Ectodermal cell (in vitro differentiated cells): ENCODE measurements around the gene PRKAG3.

Source experiments
- H3K27ac ChIP-seq: 2 replicates; pipeline ENCODE4 v1.7.0; 2013; ENCODE audit warnings: mild to moderate bottlenecking, low read depth, low read length; ENCODE audit not compliant: insufficient read depth, poor library complexity, severe bottlenecking
- H3K27me3 ChIP-seq: 2 replicates; pipeline ENCODE4 v1.7.0; 2013; ENCODE audit warnings: mild to moderate bottlenecking, low read length; ENCODE audit not compliant: insufficient read depth, control insufficient read depth, poor library complexity, severe bottlenecking
- H3K36me3 ChIP-seq: one replicate; pipeline ENCODE4 v1.7.0; 2013; ENCODE audit warnings: low read length; ENCODE audit not compliant: control insufficient read depth, insufficient read depth
- H3K4me1 ChIP-seq: one replicate; pipeline ENCODE4 v1.7.0; 2013; ENCODE audit warnings: low read length; ENCODE audit not compliant: control insufficient read depth, insufficient read depth
- H3K4me3 ChIP-seq: 2 replicates; pipeline ENCODE4 v1.7.0; 2013; ENCODE audit warnings: low read depth, low read length, control low read depth; ENCODE audit not compliant: insufficient read depth
- H3K9me3 ChIP-seq: 2 replicates; pipeline ENCODE4 v1.7.0; 2013; ENCODE audit warnings: mild to moderate bottlenecking, low read length, moderate library complexity; ENCODE audit not compliant: control insufficient read depth
- WGBS, 2 experiments: methylation state at CpG; one replicate each; pipeline ENCODE4 v1.1.7; 2013; ENCODE audit warnings: missing lambda C conversion rate in 2 of 2; 5-methylcytosine and 5-hydroxymethylcytosine counted together

Gene PRKAG3

DNA sequence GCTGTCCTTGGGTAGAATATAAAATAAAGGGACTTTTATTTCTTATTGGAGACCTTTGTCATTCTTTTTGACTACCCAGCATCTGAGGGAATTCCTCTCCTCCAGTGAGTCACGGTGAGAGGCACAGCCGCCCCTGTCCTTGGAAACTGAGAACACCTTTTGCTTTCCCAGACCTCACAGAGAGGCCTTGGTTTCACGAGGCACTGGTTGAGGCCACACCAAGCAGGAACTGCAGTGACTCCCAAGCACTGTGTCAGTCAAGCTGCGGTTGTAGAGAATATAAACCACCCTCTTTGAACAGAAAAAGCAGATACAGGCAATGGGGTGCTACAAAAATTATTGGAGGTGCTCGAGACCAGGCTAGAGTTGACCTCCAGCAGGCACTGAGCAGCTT, 16.4 kb downstream of the PRKAG3 start:
- Histone ChIP-seq H3K27me3 (no peaks in the 10 kb centered on the region), H3K27ac (no peak overlapping the region), H3K9me3 (no peaks in the 10 kb centered on the region), H3K4me1 (no peaks in the 10 kb centered on the region), H3K4me3 (no peak overlapping the region), H3K36me3 (no peaks in the 10 kb centered on the region)
- 90 to 92% methylated on average over 5 of the region's 5 CpGs for WGBS, 2 experiments

DNA sequence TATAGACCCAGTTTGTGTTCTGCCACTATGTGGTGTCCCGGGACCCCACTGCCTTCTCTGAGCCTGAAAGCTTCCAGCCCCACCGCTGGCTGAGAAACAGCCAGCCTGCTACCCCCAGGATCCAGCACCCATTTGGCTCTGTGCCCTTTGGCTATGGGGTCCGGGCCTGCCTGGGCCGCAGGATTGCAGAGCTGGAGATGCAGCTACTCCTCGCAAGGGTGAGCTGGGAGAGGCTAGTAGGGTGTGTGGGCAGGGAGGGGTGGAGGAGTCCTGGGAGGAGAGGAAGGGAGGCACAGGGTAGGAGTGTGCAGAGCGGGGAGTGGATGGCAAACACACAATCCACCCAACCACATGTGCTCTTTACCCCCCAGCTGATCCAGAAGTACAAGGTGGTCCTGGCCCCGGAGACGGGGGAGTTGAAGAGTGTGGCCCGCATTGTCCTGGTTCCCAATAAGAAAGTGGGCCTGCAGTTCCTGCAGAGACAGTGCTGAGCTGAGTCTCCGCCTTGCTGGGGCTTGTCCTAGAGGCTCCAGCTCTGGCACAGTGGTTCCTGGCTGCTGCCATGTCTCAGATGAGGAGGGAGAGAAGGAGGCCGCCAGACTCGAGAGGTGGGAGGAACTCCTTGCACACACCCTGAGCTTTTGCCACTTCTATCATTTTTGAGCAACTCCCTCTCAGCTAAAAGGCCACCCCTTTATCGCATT, 16.9 kb downstream of the PRKAG3 start:
- Histone ChIP-seq H3K36me3 (no peaks in the 10 kb centered on the region), H3K27ac (no peak overlapping the region), H3K4me1 (no peaks in the 10 kb centered on the region), H3K9me3 (no peaks in the 10 kb centered on the region), H3K4me3 (no peak overlapping the region), H3K27me3 (no peaks in the 10 kb centered on the region)
- WGBS, 2 experiments = 93 to 94% methylated on average over 9 to 13 of the region's 13 CpGs

DNA sequence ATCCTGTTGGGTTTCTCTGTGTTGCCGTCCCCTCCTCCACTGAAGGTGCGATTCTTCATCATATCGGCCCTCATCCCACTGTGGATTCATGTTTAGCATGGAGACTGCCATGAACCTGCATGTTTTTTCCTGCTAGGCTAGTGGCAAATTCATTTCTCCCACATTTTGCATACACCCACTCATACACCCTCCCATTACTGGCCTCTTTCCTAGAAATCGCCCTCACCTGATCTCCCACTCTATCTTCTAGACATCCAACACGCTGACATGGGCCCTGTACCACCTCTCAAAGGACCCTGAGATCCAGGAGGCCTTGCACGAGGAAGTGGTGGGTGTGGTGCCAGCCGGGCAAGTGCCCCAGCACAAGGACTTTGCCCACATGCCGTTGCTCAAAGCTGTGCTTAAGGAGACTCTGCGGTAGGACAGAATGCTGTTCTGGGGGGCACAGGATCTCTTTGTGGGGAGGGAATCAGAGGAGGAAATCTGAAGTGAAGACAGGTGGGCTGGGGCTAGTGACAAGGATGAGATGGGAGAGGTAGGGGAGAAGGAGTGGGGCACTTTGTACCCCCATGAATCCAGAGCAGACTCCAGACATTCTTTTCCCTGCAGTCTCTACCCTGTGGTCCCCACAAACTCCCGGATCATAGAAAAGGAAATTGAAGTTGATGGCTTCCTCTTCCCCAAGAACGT, 17.7 kb downstream of the PRKAG3 start:
- no peaks in the 10 kb centered on the region for H3K9me3 ChIP-seq
- H3K36me3 ChIP-seq = no peaks in the 10 kb centered on the region
- H3K4me3 ChIP-seq = no peak overlapping the region
- WGBS, 2 experiments = 92% methylated on average over 11 of the region's 11 CpGs
- H3K4me1 ChIP-seq = no peaks in the 10 kb centered on the region
- H3K27ac ChIP-seq = no peak overlapping the region
- H3K27me3 ChIP-seq = no peaks in the 10 kb centered on the region

DNA sequence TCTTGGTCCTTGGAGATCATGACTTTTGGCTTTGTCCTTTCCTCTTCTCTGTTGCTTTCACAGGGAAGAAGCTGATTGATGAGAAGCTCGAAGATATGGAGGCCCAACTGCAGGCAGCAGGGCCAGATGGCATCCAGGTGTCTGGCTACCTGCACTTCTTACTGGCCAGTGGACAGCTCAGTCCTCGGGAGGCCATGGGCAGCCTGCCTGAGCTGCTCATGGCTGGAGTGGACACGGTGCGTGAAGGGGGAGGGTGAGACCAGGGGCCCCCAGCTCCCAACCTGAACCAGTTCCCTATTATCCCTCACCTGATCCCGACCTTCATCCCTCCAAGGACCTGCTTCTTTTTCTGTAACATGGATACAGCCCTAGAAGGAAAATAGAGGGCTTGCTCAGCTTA, 18.7 kb downstream of the PRKAG3 start:
- no peak overlapping the region for H3K27ac ChIP-seq

DNA sequence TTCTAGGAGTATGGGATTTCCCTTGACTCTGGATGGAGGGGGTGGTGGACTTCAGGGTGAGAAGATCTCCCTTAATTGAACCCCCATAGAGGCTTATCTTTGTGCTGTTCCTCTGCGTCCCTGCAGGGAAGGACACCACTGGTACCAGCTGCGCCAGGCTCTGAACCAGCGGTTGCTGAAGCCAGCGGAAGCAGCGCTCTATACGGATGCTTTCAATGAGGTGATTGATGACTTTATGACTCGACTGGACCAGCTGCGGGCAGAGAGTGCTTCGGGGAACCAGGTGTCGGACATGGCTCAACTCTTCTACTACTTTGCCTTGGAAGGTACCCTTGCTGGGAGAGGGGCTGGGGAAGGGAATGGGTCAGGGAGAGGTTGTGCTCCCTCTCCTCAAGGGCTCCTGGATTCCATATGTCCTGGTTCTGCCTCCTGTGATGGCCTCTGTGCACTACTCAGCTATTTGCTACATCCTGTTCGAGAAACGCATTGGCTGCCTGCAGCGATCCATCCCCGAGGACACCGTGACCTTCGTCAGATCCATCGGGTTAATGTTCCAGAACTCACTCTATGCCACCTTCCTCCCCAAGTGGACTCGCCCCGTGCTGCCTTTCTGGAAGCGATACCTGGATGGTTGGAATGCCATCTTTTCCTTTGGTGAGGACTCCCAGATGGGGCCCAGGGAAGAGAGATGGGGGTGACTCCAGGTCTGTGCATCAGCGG, 19.3 kb downstream of the PRKAG3 start:
- no peaks in the 10 kb centered on the region for H3K4me1 ChIP-seq
- WGBS, 2 experiments = 95 to 96% methylated on average over 21 of the region's 21 CpGs
- no peak overlapping the region for H3K4me3 ChIP-seq
- H3K27ac ChIP-seq = no peak overlapping the region
- no peaks in the 10 kb centered on the region for H3K27me3 ChIP-seq
- H3K9me3 ChIP-seq = no peaks in the 10 kb centered on the region
- H3K36me3 ChIP-seq = no peaks in the 10 kb centered on the region

More for the DNA sequence above, 18.7 kb downstream of the PRKAG3 start:
- Histone ChIP-seq H3K9me3 (no peaks in the 10 kb centered on the region), H3K4me3 (no peak overlapping the region), H3K36me3 (no peaks in the 10 kb centered on the region), H3K4me1 (no peaks in the 10 kb centered on the region), H3K27me3 (no peaks in the 10 kb centered on the region)
- 90 to 92% methylated on average over 5 of the region's 5 CpGs for WGBS, 2 experiments

DNA sequence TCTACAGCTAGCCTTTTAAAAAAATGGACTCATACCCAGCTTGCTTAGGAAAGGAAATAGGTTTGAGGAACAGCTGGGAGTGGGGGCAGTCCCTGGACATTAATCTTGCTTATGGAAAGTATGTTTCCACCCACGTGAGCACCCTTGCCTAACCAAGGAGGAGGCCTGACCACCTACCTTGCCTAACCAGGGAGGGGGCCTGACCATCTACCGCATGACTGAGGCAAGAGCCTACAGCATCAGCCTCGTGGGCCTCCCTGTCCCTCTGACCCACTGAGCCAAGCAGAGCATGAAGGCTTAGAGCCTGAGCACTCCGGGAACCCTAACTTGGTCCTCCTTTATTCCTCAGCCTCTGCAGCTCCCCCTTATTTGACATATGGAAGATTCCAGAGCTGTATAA, 20.2 kb downstream of the PRKAG3 start:
- no peak overlapping the region for H3K4me3 ChIP-seq
- H3K27me3 ChIP-seq = no peaks in the 10 kb centered on the region
- H3K36me3 ChIP-seq = no peaks in the 10 kb centered on the region
- no peaks in the 10 kb centered on the region for H3K9me3 ChIP-seq
- H3K27ac ChIP-seq = no peak overlapping the region
- 86 to 87% methylated on average over 4 of the region's 4 CpGs for WGBS, 2 experiments
- H3K4me1 ChIP-seq = peaks cover 2% of the 10 kb centered on the region

DNA sequence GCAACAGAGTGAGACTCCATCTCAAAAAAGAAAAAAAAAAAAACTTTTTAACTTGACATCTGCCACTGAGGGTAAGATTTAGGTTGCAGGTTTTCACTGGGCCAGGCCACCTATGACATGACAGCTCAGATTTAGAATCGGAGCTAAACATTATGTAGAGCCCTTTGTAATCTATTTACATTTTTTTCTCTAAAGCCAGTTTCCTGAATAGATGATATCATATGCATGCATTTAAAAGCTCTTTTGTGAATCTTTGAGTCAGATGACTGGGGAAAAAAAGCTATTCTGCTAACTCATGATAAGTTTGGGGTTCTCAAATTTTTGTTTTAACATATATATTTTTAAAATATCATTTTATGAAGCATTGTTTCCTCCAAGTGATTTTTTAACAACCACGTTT, 21.3 kb downstream of the PRKAG3 start:
- H3K4me3 ChIP-seq = no peak overlapping the region
- H3K4me1 ChIP-seq = peaks cover 9% of the 10 kb centered on the region
- no peaks in the 10 kb centered on the region for H3K36me3 ChIP-seq
- no peaks in the 10 kb centered on the region for H3K9me3 ChIP-seq
- no peak overlapping the region for H3K27ac ChIP-seq
- 93 to 100% methylated on average over 1 to 2 of the region's 2 CpGs for WGBS, 2 experiments
- H3K27me3 ChIP-seq = no peaks in the 10 kb centered on the region

DNA sequence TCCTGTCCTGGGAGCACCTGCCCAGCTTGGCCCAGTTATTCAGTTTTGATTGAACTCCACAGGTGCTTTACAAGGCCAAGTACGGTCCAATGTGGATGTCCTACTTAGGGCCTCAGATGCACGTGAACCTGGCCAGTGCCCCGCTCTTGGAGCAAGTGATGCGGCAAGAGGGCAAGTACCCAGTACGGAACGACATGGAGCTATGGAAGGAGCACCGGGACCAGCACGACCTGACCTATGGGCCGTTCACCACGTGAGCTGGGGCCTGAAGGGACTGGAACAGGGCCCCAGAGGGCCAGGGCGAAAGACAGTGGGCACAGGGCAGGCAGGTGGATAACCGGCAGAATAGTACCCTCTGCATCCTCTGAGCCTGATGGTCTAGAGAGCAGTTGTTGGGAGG, 22.1 kb downstream of the PRKAG3 start:
- H3K36me3 ChIP-seq = no peaks in the 10 kb centered on the region
- 94 to 95% methylated on average over 12 of the region's 12 CpGs for WGBS, 2 experiments

DNA sequence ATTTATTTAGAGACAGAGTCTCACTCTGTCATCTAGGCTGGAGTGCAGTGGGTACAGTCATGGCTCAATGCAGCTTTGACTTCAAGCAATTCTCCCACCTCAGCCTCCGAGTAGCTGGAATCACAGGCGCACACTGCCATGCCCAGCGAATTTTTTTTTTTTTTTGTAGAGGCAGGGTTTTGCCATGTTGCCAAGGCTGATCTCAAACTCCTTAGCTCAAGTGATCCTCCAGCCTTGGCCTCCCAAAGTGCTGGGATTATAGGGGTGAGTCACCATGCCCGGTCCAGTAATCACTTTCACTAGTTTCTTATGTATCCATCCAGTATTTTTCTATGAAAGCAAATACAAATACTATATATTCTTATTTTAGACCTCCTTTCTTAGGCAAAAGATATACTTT, 24.0 kb downstream of the PRKAG3 start:
- Histone ChIP-seq H3K4me3 (no peak overlapping the region), H3K27me3 (no peaks in the 10 kb centered on the region), H3K36me3 (no peaks in the 10 kb centered on the region), H3K9me3 (no peaks in the 10 kb centered on the region), H3K4me1 (peaks cover 9% of the 10 kb centered on the region), H3K27ac (no peak overlapping the region)
- 88 to 98% methylated on average over 3 to 4 of the region's 4 CpGs for WGBS, 2 experiments

More for the DNA sequence above, 22.1 kb downstream of the PRKAG3 start:
- no peak overlapping the region for H3K4me3 ChIP-seq
- no peaks in the 10 kb centered on the region for H3K27me3 ChIP-seq
- no peaks in the 10 kb centered on the region for H3K9me3 ChIP-seq
- H3K27ac ChIP-seq = no peak overlapping the region
- H3K4me1 ChIP-seq = peaks cover 9% of the 10 kb centered on the region

DNA sequence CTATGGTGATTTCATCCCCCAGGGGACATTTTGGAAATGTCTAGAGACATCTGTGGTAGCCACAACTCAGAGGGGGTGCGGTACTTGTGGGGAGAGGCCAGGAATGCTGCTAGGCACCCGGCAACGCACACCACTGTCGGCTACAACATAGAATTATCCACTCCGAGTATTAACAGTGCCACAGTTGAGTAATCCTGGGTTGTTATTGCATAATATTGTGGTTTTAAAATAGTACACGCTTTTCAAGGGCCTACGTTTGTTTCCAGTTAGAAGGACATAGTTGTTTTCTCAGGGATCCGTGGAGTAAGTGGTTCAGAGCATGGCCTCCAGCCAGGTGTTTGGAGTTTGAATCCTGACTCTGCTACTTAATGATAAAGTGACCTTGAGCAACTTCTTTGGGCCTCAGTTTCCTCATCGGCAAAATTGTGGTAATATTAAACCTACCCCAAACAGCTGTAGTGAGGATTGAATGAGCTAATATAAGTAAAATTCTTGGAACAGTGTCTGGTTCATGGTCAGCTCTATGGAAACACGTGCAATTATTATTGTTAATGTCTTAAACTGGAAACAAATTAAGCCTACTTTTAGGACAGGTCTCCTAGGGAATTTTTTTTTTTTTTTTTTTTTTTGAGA, 25.1 kb downstream of the PRKAG3 start:
- 93 to 95% methylated on average over 10 of the region's 10 CpGs for WGBS, 2 experiments
- Histone ChIP-seq H3K9me3 (no peaks in the 10 kb centered on the region), H3K27ac (no peak overlapping the region)

More for the DNA sequence above, 25.1 kb downstream of the PRKAG3 start:
- Histone ChIP-seq H3K36me3 (no peaks in the 10 kb centered on the region), H3K4me1 (peaks cover 9% of the 10 kb centered on the region), H3K27me3 (no peaks in the 10 kb centered on the region), H3K4me3 (no peak overlapping the region)
